MCF 10A (cell line): ENCODE results near the gene ABR. TPM values are rescaled to one million over a fixed set of nuclear protein-coding genes. Genes with fewer than 3 reads are reported as not detected.

Experiments
- BruUV-seq: library from RNA; stranded (reverse); fragments of 400-500 nt; replicated peaks from 2 replicates; lab custom pipeline; 2021; lab: Mats Ljungman, UMichigan
- CTCF ChIA-PET: fragments of 300-600 bp; sonication (Branson Sonifier 250); formaldehyde crosslinking; extraction: SDS; loops from one replicate; lab custom pipeline; 2021; ENCODE audit warnings: antibody characterized with exemption, inconsistent platforms; lab: Yijun Ruan, JAX
- POLR2A ChIA-PET: fragments of 300-600, 350-650 bp; sonication (Branson Sonifier 250); formaldehyde crosslinking; extraction: SDS; loops from one replicate; lab custom pipeline; 2020; ENCODE audit warnings: antibody characterized with exemption, inconsistent platforms; lab: Yijun Ruan, JAX
- DNase-seq: peaks from one replicate; pipeline ENCODE4 v3.0.0-alpha.2; 2018; ENCODE audit not compliant: unreplicated experiment
- H3K27ac Mint-ChIP-seq: one replicate; pipeline ENCODE4 v1.8.0; 2022; ENCODE audit warnings: mild to moderate bottlenecking, low read depth, mixed read lengths; ENCODE audit not compliant: unreplicated experiment
- H3K27me3 Mint-ChIP-seq: one replicate; pipeline ENCODE4 v1.8.0; 2022; ENCODE audit warnings: mixed read lengths; ENCODE audit not compliant: insufficient read depth, unreplicated experiment
- H3K36me3 Mint-ChIP-seq: one replicate; pipeline ENCODE4 v1.8.0; 2022; ENCODE audit warnings: mild to moderate bottlenecking, moderate library complexity, mixed read lengths; ENCODE audit not compliant: insufficient read depth, unreplicated experiment
- H3K4me1 Mint-ChIP-seq: one replicate; pipeline ENCODE4 v1.8.0; 2022; ENCODE audit warnings: mixed read lengths; ENCODE audit not compliant: insufficient read depth, unreplicated experiment
- H3K4me3 Mint-ChIP-seq: one replicate; pipeline ENCODE4 v1.8.0; 2022; ENCODE audit warnings: mild to moderate bottlenecking, moderate library complexity, mixed read lengths; ENCODE audit not compliant: unreplicated experiment
- H3K9me3 Mint-ChIP-seq: one replicate; pipeline ENCODE4 v1.8.0; 2022; ENCODE audit warnings: mixed read lengths; ENCODE audit not compliant: unreplicated experiment
- intact Hi-C: fragments of 100-400 bp; cut with micrococcal nuclease; formaldehyde crosslinking; loops from 2 replicates; pipeline ENCODE4 v1.14.1; 2022
- total RNA-seq: library from RNA; stranded (reverse); gene quantifications from 2 replicates; pipeline ENCODE4 v1.2.3, GENCODE V29; 2022
- TF ChIP-seq, protein P1 (sequence below): fragments of 200-600 bp; IDR thresholded peaks from one replicate; pipeline ENCODE4 v1.8.0; 2022; ENCODE audit warnings: antibody characterized with exemption, mild to moderate bottlenecking; ENCODE audit not compliant: unreplicated experiment

ABR gene
- total RNA-seq, 1 experiment from 2014 or later = 44.7 TPM

DNA sequence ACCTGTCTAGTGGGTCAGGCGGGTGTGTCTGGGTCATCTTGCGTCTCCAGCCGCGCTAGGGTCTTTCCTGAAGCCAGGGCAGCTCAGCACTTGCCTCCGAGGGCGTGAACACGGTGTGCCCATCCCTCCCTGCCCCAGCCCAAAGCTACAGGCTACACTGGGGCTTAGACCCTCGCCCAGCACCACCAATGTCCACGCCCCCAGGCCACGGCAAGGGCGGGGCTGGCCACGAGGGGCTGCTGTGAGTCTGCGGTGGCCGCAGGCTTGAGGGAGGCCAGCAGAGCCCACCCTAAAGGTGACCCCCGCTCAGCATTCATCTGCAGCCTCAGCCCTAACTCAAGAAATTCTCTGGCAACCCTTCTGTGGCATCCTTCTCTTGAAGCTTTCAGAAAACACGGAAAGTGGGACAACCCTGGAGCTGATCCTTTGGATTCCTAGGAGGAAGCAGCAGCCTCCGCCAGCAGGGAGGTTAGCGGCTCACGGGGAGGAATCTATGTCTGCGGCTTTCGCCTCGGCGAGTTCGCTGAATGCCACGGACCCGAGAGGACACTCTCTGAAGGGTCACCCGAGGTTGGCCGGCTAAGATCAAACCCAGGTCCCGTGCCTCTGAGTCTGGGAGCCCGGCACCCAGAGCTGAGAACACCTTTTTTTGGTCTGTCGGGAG is 141.2 kb downstream of the ABR start:
- ChIA-PET POLR2A (interaction anchor here (0.7 kb wide), 1 partner anchor 57 kb away, joined by 3 read pairs; no protein-coding TSS in a partner anchor), CTCF (interaction anchor here (1.8 kb wide), 1 partner anchor 18 kb away, joined by 8 read pairs; no protein-coding TSS in a partner anchor)
- Mint-ChIP-seq H3K36me3 (peaks cover 10% of the 10 kb centered on the region), H3K9me3 (peaks cover 6% of the 10 kb centered on the region), H3K27ac (no peak overlapping the region), H3K4me1 (no peaks in the 10 kb centered on the region), H3K27me3 (no peaks in the 10 kb centered on the region), H3K4me3 (no peak overlapping the region)
- DNase-seq = no peak
- intact Hi-C loops = no loop called here
- TF ChIP-seq, protein P1, sequence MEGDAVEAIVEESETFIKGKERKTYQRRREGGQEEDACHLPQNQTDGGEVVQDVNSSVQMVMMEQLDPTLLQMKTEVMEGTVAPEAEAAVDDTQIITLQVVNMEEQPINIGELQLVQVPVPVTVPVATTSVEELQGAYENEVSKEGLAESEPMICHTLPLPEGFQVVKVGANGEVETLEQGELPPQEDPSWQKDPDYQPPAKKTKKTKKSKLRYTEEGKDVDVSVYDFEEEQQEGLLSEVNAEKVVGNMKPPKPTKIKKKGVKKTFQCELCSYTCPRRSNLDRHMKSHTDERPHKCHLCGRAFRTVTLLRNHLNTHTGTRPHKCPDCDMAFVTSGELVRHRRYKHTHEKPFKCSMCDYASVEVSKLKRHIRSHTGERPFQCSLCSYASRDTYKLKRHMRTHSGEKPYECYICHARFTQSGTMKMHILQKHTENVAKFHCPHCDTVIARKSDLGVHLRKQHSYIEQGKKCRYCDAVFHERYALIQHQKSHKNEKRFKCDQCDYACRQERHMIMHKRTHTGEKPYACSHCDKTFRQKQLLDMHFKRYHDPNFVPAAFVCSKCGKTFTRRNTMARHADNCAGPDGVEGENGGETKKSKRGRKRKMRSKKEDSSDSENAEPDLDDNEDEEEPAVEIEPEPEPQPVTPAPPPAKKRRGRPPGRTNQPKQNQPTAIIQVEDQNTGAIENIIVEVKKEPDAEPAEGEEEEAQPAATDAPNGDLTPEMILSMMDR = no peak
- BruUV-seq = no TSS peak

DNA sequence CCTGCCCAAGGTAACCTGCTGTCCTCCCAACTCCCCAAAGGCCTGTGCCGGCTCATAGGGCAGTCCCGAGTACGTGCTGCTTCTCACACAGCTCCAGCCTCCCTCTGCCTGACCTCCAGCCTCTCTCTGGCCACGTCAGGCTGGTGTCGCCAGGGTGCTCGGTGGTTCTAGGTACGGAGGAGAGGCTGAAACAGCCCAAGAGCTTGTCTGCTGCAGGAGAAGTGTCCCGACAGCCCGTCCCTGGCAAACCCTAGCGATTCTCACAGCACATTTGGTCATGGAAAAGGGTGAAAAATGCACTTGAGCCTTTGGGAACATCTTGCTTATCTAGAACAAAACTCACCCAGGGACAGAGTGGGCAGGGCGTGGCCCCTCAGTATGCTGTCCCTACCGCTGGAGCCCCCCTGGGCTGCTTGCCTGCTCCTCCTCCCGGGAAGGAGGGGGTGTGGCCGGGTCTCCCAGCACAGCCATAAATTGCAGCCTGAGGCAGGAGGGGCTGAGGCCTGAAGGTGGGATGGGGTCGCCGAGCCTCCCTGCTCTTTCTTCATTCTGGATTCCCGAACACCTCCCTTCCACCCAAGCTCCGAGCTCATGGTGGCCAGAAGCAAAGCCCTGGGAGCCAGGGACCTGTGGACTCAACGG is 142.4 kb downstream of the ABR start:
- POLR2A ChIA-PET = interaction anchor here (0.6 kb wide), 1 partner anchor 296 kb away, joined by 3 read pairs; no protein-coding TSS in a partner anchor
- Mint-ChIP-seq H3K36me3 (peaks cover 10% of the 10 kb centered on the region), H3K27ac (no peak overlapping the region), H3K9me3 (peaks cover under 1% of the 10 kb centered on the region), H3K27me3 (no peaks in the 10 kb centered on the region), H3K4me1 (no peaks in the 10 kb centered on the region), H3K4me3 (no peak overlapping the region)
- intact Hi-C loops = no loop called here
- CTCF ChIA-PET = interaction anchor here (1.8 kb wide), 1 partner anchor 19 kb away, joined by 8 read pairs; no protein-coding TSS in a partner anchor
- TF ChIP-seq, protein P1 = no peak
- no TSS peak for BruUV-seq
- DNase-seq = no peak

DNA sequence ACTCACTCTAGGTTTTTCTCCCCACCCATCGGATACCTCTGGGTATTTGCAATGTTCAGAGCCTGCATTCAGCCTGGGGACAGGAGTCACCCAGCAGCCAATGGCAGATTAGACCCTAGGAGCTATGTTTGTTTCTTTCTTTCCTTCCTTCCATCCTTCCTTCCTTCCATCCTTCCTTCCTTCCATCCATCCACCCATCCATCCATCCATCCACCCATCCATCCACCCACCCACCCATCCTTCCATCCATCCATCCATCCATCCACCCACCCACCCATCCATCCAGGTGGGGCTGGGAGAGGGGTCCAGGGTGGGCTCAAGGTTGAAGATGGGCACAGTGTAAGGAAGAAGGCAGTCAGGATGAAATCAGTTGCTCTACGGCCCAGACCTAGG is 142.9 kb downstream of the ABR start:
- CTCF ChIA-PET = no interaction called here
- POLR2A ChIA-PET = no interaction called here
- BruUV-seq = no TSS peak
- H3K36me3 Mint-ChIP-seq = peaks cover 10% of the 10 kb centered on the region
- no peaks in the 10 kb centered on the region for H3K9me3 Mint-ChIP-seq
- no peak for DNase-seq
- intact Hi-C loops = no loop called here
- H3K27ac Mint-ChIP-seq = no peak overlapping the region
- TF ChIP-seq, protein P1 = no peak
- H3K4me3 Mint-ChIP-seq = no peak overlapping the region
- no peaks in the 10 kb centered on the region for H3K27me3 Mint-ChIP-seq
- no peaks in the 10 kb centered on the region for H3K4me1 Mint-ChIP-seq

DNA sequence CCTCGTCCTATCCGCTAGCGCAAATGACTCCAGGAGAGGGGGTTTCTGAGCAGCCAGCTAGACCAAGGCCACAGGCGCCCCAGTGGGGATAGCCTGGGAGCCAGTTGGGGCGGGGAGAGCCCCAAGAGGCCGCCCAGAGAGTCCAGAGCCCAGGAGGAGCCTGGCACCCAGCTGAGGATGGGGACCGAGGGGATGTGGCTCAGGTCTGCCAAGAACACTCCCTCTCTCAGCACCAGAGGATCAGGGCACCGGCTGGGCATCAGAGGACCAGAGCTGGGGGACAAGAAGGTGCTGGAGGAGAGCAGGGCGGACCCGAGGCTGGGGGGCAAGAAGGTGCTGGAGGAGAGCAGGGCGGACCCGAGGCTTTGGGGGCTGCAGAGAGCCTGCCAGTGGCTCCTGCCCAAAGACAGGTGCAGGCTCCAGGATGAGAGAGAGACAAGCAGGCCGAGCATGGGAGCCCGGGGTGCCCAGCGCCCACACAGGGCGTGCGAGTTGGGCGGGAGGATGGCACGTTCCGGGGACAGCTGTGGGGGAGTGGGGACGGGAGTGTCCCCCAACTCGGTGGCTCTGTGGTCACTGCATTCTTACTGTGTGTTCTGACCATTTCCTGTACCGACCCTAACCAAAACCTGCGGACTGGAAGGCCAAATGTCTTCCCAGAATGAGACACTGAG is 143.5 kb downstream of the ABR start:
- TF ChIP-seq, protein P1 = no peak
- no peak for DNase-seq
- ChIA-PET POLR2A (no interaction called here), CTCF (no interaction called here)
- no TSS peak for BruUV-seq
- H3K27ac Mint-ChIP-seq = no peak overlapping the region
- intact Hi-C loops = no loop called here
- no peak overlapping the region for H3K4me3 Mint-ChIP-seq
- H3K27me3 Mint-ChIP-seq = no peaks in the 10 kb centered on the region
- no peaks in the 10 kb centered on the region for H3K9me3 Mint-ChIP-seq
- H3K4me1 Mint-ChIP-seq = no peaks in the 10 kb centered on the region
- H3K36me3 Mint-ChIP-seq = peaks cover 10% of the 10 kb centered on the region
